Cardiac fibroblast (primary cell): ENCODE results near the gene PUSL1.

Source experiments
- DNase-seq, 2 donors: peaks; one replicate each; pipeline versions ENCODE4 v3.0.0 to v3.0.0-alpha.2; 2010; ENCODE audit warnings: low read depth in 2 of 2
- H3K4me3 ChIP-seq, 2 donors: replicated peaks in 1 of 2; 1 replicate in 1 of 2; 2 replicates in 1 of 2; pipeline ENCODE4 v1.5.1; 2011; ENCODE audit warnings: low read depth in 2 of 2, low read length in 2 of 2, mild to moderate bottlenecking in 2 of 2, moderate library complexity in 1 of 2
- CTCF ChIP-seq: IDR thresholded peaks from one replicate; pipeline ENCODE4 v1.5.1; 2011; ENCODE audit warnings: low read depth, mild to moderate bottlenecking, low read length, inconsistent platforms

Gene PUSL1

GRCh38 chr1:1307923-1308755, at the start of gene PUSL1, which contains the start of gene ACAP3:
TSS of gene PUSL1 (plus strand) at chr1:1308597. CDS start at chr1:1308644, 47 bp downstream.
TSS of gene ACAP3 (minus strand) at chr1:1307930. CDS start at chr1:1307815, 115 bp downstream.
- TF ChIP-seq CTCF: no peak
- peak; percentile 94 to 96 for DNase-seq

GRCh38 chr1:1259119-1259488, 49.3 kb upstream of the PUSL1 start:
- no peak for DNase-seq
- H3K4me3 ChIP-seq: no peak overlapping the region
- TF ChIP-seq CTCF: no peak

More at GRCh38 chr1:1307923-1308755, at the start of gene PUSL1, which contains the start of gene ACAP3:
- peak within 1 kb of the TSS; percentile 61 to 79 for H3K4me3 ChIP-seq

- H3K4me3 ChIP-seq: no peak overlapping the region
- no peak for TF ChIP-seq CTCF
- no peak for DNase-seq
Observed at GRCh38 chr1:1259540-1259939, 48.9 kb upstream of the PUSL1 start.

GRCh38 chr1:1259951-1260600, 48.3 kb upstream of the PUSL1 start:
- H3K4me3 ChIP-seq: no peak overlapping the region
- no peak for DNase-seq
- TF ChIP-seq CTCF: no peak

GRCh38 chr1:1260843-1261560, 47.4 kb upstream of the PUSL1 start:
- no peak for DNase-seq
- no peak for TF ChIP-seq CTCF
- H3K4me3 ChIP-seq: no peak overlapping the region

- TF ChIP-seq CTCF: no peak
- H3K4me3 ChIP-seq: no peak overlapping the region
Observed at GRCh38 chr1:1262071-1262470, 46.3 kb upstream of the PUSL1 start.

More at GRCh38 chr1:1262071-1262470, 46.3 kb upstream of the PUSL1 start:
- DNase-seq: no peak
